Measurements from ENCODE around the gene TBX21.

Gene TBX21, protein sequence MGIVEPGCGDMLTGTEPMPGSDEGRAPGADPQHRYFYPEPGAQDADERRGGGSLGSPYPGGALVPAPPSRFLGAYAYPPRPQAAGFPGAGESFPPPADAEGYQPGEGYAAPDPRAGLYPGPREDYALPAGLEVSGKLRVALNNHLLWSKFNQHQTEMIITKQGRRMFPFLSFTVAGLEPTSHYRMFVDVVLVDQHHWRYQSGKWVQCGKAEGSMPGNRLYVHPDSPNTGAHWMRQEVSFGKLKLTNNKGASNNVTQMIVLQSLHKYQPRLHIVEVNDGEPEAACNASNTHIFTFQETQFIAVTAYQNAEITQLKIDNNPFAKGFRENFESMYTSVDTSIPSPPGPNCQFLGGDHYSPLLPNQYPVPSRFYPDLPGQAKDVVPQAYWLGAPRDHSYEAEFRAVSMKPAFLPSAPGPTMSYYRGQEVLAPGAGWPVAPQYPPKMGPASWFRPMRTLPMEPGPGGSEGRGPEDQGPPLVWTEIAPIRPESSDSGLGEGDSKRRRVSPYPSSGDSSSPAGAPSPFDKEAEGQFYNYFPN

DNA sequence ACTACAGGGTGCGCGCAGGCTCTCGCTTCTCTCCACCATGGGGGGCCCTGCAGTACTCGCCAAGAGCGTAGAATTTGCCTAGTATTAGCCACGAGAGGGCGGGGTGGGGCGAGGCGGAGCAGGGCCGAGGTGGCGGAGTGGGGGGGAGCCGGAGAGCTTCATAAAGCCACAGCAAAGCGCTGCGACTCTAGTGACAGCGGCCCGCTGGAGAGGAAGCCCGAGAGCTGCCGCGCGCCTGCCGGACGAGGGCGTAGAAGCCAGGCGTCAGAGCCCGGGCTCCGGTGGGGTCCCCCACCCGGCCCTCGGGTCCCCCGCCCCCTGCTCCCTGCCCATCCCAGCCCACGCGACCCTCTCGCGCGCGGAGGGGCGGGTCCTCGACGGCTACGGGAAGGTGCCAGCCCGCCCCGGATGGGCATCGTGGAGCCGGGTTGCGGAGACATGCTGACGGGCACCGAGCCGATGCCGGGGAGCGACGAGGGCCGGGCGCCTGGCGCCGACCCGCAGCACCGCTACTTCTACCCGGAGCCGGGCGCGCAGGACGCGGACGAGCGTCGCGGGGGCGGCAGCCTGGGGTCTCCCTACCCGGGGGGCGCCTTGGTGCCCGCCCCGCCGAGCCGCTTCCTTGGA is at the start of gene TBX21:
TBX21 (plus strand) TSS at position 190 of the 627 bp plus-strand sequence; CDS start at position 409, 219 bp downstream.
- peak; percentile 93 for DNase-seq

DNA sequence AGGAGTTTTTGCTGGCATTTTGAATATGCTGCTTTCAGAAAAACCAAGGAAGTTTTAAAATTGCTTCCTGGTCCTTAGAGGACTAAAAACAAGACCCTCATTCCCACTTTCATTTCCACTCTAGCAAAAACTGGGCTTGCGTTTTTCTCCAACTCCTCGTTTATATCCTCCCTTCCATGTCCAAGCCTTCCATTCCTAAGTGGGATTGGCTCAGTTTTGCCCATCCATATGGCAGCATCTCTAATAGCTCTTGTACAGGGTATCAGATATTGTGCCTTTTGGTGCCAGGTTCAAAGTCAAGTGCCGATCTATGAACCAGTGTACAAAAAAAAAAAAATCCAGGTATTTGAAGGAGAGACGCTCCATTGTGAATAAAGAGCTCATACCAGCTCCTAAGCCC is 49.0 kb upstream of the TBX21 start:
- DNase-seq = no peak

GRCh38 chr17:47684535-47685193 is 48.4 kb upstream of the TBX21 start:
- no peak for DNase-seq

GRCh38 chr17:47685556-47686275 is 47.3 kb upstream of the TBX21 start:
- DNase-seq = no peak

DNA sequence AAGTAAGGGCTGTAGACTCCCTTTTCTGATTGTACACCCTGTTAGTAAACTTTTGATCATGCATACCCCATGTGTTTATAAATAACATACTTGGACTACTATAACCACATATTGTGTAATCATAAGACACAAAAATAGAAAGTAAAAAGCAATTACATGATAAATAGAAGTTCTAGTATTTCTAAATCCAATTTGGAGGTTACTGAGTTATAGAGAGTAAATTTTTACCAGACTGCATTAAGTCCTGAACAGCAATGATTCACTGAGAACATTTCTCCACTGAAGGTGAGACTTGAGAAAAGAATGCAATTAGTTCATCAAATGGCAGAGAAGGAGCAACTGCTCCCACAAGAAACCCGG is 46.8 kb upstream of the TBX21 start:
- DNase-seq = no peak

DNA sequence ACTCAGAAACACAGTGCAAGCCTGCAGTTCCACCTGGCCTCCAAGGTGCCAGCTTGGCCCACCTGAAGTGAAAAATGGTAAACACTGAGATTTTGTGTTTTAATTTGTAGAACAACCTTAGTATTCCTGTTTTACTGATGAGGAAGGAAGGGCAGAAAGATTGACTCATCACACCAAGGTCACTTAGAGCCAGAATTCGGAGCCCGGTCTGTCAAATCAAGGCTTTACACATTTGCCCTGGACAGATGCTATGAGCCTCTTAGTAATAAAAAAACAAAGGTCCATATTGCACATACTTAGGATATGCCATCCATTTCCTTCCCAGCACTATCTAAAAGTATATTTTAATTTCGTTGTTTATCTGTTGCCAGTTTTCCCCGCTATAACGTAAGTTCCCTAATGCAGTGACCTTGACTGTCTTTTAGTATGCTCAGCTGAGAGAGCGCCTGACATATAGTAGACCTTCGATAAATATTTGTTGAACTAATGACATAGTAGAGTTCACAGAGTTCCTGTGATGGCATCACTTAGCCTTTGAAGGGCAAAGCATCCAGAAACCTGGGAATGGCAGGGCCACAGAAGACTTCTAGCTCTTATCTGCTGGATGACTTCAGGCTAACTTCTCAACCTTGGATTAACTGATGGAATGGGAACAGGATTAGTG is 46.2 kb upstream of the TBX21 start:
- no peak for DNase-seq

- DNase-seq = no peak
These were observed 45.7 kb upstream of the TBX21 start for GRCh38 chr17:47687328-47687690.

GRCh38 chr17:47687748-47688147 is 45.3 kb upstream of the TBX21 start:
- no peak for DNase-seq

DNA sequence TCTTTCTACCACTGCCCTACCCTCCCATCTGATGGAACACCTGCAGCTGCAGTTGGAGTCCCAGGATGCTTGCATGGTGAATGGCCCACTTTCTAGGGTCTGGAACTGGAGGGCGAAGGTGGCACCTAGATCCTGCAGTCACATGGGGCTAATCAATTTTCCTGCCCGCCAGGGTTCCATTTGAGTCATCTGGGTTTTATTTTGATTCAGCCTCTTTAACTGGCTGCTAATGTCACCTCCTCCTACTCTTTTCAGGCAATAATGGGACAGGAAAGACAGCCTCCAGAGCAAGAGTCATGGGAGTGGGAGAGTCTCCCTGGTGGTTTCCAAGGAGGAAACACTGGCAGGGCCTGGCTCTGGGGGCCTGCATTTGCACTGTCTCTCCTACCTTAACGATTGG is 42.9 kb upstream of the TBX21 start:
- DNase-seq = no peak

- DNase-seq = no peak
These were observed 40.7 kb upstream of the TBX21 start for GRCh38 chr17:47692137-47692894.

- no peak for DNase-seq
These were observed 39.9 kb upstream of the TBX21 start for GRCh38 chr17:47692895-47693730.

DNA sequence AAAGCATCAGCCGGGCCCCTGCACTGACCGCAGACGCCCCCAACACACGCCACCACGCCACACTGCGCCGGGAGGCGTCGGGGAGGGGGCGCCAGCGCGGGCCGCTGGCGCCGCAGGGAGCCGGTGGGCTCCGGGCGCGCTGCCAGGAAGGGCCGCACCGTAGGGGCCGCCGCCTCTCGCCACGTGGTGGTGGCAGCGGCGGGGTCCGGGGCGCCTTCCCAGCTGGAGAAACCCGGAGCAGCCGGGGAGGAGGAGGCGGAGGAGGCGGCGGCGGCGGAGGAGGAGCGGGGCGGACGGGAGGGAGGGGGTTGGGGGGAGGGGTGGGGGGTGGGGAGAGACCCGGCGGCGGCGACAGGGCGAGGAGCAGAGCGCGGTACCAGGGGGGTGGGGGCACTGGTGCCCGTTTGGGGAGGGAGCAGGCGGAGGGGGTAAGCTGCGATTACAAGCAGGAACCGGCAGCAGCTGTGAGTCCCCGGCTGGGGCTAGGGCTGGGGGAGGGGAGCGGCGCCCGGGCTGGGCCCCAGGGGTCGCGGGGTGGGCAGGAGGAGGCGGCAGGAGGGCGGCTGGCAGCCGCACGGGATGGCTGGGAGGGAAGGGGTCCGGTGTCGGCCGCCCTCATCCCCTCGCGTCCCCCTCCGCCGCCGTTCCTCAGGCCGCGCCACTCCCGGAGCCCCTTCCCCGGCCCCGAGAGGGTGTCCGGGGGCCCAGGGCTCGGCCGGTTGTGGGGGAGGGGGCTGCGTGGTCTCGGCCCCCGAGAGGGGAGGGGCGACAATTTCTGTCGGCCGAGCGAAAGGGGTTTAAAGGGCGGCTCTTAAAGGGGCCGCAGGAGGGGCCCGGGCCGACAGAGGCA is 39.1 kb upstream of the TBX21 start, which contains the start of gene TBKBP1:
TBKBP1 (plus strand) TSS at position 431 of the 850 bp plus-strand sequence. CDS start 1,952 bp downstream, outside the sequence.
- DNase-seq = peak; percentile 68

DNA sequence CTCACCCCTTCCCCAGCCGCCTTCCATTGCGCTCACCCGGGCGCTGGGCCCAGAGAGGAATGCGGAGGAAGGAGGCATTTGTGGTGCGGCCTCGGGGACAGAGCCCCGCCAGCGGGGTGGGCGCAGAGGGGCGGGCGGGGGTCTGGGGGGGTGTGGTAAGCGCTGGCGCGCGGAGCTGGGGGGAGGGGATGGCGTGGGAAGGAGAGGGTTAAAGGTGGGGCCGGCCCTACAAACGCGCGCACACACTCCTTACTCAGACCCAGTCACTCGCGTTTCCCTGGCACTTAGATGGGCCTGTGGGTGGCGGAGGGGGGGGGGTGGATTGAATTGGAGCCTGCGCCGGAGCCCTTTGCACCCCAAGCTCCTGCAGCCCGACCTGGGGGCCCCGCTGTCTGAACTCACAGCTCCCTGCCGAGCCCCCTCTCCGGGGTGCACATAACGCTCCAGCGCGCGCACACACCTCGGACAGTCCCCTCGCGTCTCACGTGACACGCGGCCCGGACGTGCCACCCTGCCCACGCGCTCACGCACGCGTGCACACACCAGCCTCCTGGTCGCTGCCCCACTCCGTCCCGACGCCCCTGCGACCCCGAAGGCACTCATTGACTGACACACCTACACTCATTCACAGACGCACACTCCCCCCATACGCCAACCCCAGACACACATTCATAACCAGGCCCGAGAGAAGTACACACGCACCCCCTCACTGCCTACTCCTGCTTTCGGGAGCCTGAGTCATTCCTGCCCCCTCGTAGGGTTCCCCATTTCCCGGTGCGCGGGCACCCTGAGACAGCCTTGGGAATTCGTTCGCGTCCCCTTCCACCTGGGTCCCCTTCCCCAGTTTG is 38.2 kb upstream of the TBX21 start:
- peak; percentile 73 for DNase-seq

GRCh38 chr17:47695429-47696376 is 37.3 kb upstream of the TBX21 start:
- DNase-seq = no peak

DNA sequence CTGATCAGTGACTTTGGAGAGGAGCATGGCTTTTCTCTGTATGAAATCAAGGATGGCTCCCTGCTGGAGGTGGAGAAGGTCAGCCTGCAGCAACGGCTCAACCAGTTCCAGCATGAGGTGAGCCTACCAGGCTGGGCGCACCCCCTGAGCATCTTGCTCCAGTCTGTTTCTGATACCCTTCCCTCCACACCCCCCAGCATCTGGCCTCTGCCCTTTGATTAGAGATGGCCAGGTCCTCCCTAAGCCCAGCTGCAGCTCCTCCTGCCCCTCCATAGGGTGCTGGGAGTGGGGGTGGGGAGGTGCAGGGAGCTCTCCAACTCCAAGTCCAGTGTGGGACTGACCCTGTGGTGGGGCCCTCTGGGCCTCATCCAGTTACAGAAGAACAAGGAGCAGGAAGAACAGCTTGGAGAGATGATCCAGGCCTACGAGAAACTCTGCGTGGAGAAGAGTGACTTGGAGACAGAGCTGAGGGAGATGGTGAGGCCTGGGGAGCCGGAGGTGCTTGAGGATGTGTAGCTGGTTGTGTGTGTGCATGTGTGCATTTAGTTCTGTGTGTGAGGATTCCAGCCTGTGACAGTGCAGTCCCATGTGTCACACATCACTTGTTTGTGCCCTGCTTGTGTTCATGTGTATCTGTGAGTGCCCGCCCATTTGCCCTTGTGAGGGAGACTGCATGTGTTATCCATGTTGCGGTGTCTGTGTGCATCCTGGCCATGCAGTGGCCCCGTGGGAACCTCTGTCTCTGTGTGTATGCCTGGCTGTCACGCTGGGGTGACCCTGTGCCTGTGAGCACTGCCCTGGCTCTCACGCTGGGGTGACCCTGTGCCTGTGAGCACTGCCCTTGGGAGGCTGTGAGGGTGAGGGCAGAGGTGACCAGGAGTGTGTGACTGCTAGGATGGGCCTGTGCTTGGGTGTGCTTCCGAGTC is 36.1 kb upstream of the TBX21 start:
- DNase-seq = no peak
